GM23338 (cell line): ENCODE data around the gene NUMBL. TPM values are rescaled to one million over a fixed set of nuclear protein-coding genes. Genes with fewer than 3 reads are reported as not detected.

Experiments
- ATAC-seq: fragments of 200-7000 bp; cut with Tn5 transposase; 3 replicates; pipeline ENCODE4 v1.9.1; 2020
- DNase-seq: peaks from one replicate; pipeline ENCODE4 v3.0.0-alpha.2; 2015; ENCODE audit warnings: low spot score
- H2AFZ ChIP-seq: fragments of 200-600 bp; sonication (generic); 2 replicates; pipeline ENCODE4 v1.8.0; 2016; ENCODE audit warnings: antibody characterized with exemption, mild to moderate bottlenecking, moderate library complexity
- H3F3A ChIP-seq: fragments of 200-600 bp; sonication (generic); replicated peaks from 2 replicates; pipeline ENCODE4 v1.8.0; 2017; ENCODE audit warnings: antibody characterized with exemption, mixed run types, low read depth
- H3K27ac ChIP-seq: fragments of 200-600 bp; sonication (generic); 2 replicates; pipeline ENCODE4 v1.6.1; 2016; ENCODE audit warnings: low read depth
- H3K27me3 ChIP-seq: fragments of 200-600 bp; sonication (generic); 2 replicates; pipeline ENCODE4 v1.8.0; 2016; ENCODE audit warnings: mild to moderate bottlenecking, mixed run types, moderate library complexity; ENCODE audit not compliant: insufficient read depth
- H3K36me3 ChIP-seq: fragments of 200-600 bp; sonication (generic); 2 replicates; pipeline ENCODE4 v1.8.0; 2016; ENCODE audit warnings: mild to moderate bottlenecking; ENCODE audit not compliant: insufficient read depth
- H3K4me1 ChIP-seq: fragments of 200-600 bp; sonication (generic); 2 replicates; pipeline ENCODE4 v1.8.0; 2016; ENCODE audit warnings: mild to moderate bottlenecking, moderate library complexity; ENCODE audit not compliant: insufficient read depth
- H3K4me2 ChIP-seq: fragments of 200-600 bp; sonication (generic); 2 replicates; pipeline ENCODE4 v1.7.1; 2017; ENCODE audit warnings: mixed run types
- H3K4me3 ChIP-seq: fragments of 200-600 bp; sonication (generic); 2 replicates; pipeline ENCODE4 v1.6.1; 2016; ENCODE audit warnings: mixed run types
- H3K79me2 ChIP-seq: fragments of 200-600 bp; sonication (generic); replicated peaks from 2 replicates; pipeline ENCODE4 v1.8.0; 2017; ENCODE audit warnings: mild to moderate bottlenecking; ENCODE audit not compliant: insufficient read depth
- H3K9me2 ChIP-seq: fragments of 200-600 bp; sonication (generic); 2 replicates; pipeline ENCODE4 v1.8.0; 2017; ENCODE audit not compliant: insufficient read depth
- H4K20me1 ChIP-seq: fragments of 200-600 bp; sonication (generic); replicated peaks from 2 replicates; pipeline ENCODE4 v1.8.0; 2017; ENCODE audit warnings: mild to moderate bottlenecking; ENCODE audit not compliant: insufficient read depth
- H3K27ac Mint-ChIP-seq: 2 replicates; pipeline ENCODE4 v1.8.0; 2020; ENCODE audit warnings: inconsistent platforms, mild to moderate bottlenecking, moderate library complexity, mixed read lengths
- H3K27me3 Mint-ChIP-seq: 3 replicates; pipeline ENCODE4 v1.8.0; 2022; ENCODE audit warnings: low read depth, mild to moderate bottlenecking, moderate library complexity, mixed read lengths, inconsistent platforms; ENCODE audit not compliant: insufficient read depth, poor library complexity
- H3K36me3 Mint-ChIP-seq: 3 replicates; pipeline ENCODE4 v1.8.0; 2021; ENCODE audit warnings: low read depth, mild to moderate bottlenecking, inconsistent platforms, moderate library complexity, mixed read lengths
- H3K4me1 Mint-ChIP-seq: 3 replicates; pipeline ENCODE4 v1.8.0; 2020; ENCODE audit warnings: mild to moderate bottlenecking, inconsistent platforms, mixed read lengths
- H3K4me3 Mint-ChIP-seq: 3 replicates; pipeline ENCODE4 v1.8.0; 2021; ENCODE audit warnings: moderate library complexity, mild to moderate bottlenecking, inconsistent platforms, mixed read lengths
- H3K9me3 Mint-ChIP-seq: 3 replicates; pipeline ENCODE4 v1.8.0; 2020; ENCODE audit warnings: moderate library complexity, mild to moderate bottlenecking, inconsistent platforms, mixed read lengths
- CREB1 ChIP-seq: fragments of 250-450 bp; sonication (Bioruptor Pico); IDR thresholded peaks from 2 replicates; pipeline ENCODE4 v1.5.0; 2020; ENCODE audit warnings: low read depth, mild to moderate bottlenecking, moderate library complexity
- CTCF ChIP-seq, 2 experiments: fragments of 200-600 bp in 1 of 2; sonication (generic) in 1 of 2; conservative IDR thresholded peaks; 2 replicates each; pipeline versions ENCODE4 v1.5.1 to v1.6.1; 2016 to 2017; ENCODE audit warnings: antibody characterized with exemption in 2 of 2, low read depth in 2 of 2, mild to moderate bottlenecking in 2 of 2, moderate library complexity in 1 of 2
- EZH2 ChIP-seq: fragments of 200-600 bp; sonication (generic); IDR thresholded peaks from one replicate; pipeline ENCODE4 v1.8.0; 2017; ENCODE audit warnings: antibody characterized with exemption, mild to moderate bottlenecking, low read depth; ENCODE audit not compliant: unreplicated experiment
- STAT1 ChIP-seq: IDR thresholded peaks from one replicate; pipeline ENCODE4 v1.6.1; 2016; ENCODE audit warnings: antibody characterized with exemption; ENCODE audit not compliant: unreplicated experiment
- ZNF114 ChIP-seq: fragments of 250-450 bp; sonication (Bioruptor Pico); IDR thresholded peaks from 2 replicates; pipeline ENCODE4 v1.5.0; 2020; ENCODE audit warnings: mild to moderate bottlenecking, moderate library complexity
- polyA plus RNA-seq: library from polyadenylated mRNA; unstranded; fragments of >200 nt; fragmentation: Nextera tagmentation; extraction: Ambion mirVana; gene quantifications from 2 replicates; pipeline ENCODE4 v1.2.1, GENCODE V29; 2016
- total RNA-seq: library from RNA; depleted of rRNA; stranded (reverse); fragments of >200 nt; shearing (Covaris generic); gene quantifications from 2 replicates; pipeline ENCODE4 v1.2.3, GENCODE V29; 2014
- TF ChIP-seq, protein P1 (sequence below): fragments of 250-450 bp; sonication (Bioruptor Pico); IDR thresholded peaks from 2 replicates; pipeline ENCODE4 v1.5.0; 2020; ENCODE audit warnings: mild to moderate bottlenecking, moderate library complexity
- TF ChIP-seq, protein P2 (sequence below): IDR thresholded peaks from one replicate; pipeline ENCODE4 v1.6.1; 2018; ENCODE audit warnings: antibody characterized with exemption; ENCODE audit not compliant: unreplicated experiment

The NUMBL gene
- total and polyA plus RNA-seq, 2 experiments from 2014 or later: 8.5 to 28.5 TPM

DNA sequence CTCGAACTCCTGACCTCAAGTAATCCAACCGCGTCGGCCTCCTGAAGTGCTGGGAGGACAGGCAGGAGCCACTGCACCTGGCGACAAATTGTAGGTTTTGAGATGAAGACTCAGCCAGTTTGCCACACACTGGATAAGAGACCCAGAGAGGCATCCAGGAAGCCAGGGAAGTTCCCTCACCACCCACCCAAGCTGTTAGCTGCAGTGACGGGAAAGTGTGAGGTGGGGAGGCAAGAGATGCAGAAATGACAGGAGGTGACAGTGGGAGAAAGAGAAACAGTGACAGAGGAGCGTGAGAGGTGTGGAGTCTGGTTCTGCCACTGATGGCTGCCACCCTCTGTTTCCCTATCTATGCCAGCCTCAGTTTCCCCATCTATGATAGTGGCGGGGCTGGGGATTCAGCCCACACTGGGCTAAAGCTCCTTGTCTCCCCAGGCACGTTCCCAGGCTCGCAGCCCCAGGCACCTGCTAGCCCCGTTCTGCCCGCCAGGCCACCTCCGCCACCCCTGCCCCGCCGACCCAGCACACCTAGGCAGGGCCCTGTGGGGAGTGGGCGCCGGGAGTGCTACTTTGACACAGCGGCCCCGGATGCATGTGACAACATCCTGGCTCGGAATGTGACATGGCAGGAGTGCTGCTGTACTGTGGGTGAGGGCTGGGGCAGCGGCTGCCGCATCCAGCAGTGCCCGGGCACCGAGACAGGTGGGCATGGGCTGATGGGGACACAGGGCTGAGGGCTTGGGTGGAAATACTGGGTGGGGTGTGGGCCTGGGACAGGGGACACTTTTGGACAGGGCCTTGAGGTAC is 68.3 kb downstream of the NUMBL start (continued):
- TF ChIP-seq, protein P1, sequence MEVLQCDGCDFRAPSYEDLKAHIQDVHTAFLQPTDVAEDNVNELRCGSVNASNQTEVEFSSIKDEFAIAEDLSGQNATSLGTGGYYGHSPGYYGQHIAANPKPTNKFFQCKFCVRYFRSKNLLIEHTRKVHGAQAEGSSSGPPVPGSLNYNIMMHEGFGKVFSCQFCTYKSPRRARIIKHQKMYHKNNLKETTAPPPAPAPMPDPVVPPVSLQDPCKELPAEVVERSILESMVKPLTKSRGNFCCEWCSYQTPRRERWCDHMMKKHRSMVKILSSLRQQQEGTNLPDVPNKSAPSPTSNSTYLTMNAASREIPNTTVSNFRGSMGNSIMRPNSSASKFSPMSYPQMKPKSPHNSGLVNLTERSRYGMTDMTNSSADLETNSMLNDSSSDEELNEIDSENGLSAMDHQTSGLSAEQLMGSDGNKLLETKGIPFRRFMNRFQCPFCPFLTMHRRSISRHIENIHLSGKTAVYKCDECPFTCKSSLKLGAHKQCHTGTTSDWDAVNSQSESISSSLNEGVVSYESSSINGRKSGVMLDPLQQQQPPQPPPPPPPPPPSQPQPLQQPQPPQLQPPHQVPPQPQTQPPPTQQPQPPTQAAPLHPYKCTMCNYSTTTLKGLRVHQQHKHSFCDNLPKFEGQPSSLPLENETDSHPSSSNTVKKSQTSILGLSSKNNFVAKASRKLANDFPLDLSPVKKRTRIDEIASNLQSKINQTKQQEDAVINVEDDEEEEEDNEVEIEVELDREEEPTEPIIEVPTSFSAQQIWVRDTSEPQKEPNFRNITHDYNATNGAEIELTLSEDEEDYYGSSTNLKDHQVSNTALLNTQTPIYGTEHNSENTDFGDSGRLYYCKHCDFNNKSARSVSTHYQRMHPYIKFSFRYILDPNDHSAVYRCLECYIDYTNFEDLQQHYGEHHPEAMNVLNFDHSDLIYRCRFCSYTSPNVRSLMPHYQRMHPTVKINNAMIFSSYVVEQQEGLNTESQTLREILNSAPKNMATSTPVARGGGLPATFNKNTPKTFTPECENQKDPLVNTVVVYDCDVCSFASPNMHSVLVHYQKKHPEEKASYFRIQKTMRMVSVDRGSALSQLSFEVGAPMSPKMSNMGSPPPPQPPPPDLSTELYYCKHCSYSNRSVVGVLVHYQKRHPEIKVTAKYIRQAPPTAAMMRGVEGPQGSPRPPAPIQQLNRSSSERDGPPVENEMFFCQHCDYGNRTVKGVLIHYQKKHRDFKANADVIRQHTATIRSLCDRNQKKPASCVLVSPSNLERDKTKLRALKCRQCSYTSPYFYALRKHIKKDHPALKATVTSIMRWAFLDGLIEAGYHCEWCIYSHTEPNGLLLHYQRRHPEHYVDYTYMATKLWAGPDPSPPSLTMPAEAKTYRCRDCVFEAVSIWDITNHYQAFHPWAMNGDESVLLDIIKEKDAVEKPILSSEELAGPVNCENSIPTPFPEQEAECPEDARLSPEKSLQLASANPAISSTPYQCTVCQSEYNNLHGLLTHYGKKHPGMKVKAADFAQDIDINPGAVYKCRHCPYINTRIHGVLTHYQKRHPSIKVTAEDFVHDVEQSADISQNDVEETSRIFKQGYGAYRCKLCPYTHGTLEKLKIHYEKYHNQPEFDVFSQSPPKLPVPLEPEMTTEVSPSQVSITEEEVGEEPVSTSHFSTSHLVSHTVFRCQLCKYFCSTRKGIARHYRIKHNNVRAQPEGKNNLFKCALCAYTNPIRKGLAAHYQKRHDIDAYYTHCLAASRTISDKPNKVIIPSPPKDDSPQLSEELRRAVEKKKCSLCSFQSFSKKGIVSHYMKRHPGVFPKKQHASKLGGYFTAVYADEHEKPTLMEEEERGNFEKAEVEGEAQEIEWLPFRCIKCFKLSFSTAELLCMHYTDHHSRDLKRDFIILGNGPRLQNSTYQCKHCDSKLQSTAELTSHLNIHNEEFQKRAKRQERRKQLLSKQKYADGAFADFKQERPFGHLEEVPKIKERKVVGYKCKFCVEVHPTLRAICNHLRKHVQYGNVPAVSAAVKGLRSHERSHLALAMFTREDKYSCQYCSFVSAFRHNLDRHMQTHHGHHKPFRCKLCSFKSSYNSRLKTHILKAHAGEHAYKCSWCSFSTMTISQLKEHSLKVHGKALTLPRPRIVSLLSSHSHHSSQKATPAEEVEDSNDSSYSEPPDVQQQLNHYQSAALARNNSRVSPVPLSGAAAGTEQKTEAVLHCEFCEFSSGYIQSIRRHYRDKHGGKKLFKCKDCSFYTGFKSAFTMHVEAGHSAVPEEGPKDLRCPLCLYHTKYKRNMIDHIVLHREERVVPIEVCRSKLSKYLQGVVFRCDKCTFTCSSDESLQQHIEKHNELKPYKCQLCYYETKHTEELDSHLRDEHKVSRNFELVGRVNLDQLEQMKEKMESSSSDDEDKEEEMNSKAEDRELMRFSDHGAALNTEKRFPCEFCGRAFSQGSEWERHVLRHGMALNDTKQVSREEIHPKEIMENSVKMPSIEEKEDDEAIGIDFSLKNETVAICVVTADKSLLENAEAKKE (CRISPR knock-in tag): no peak
- TF ChIP-seq EZH2 (no peak), STAT1 (no peak), ZNF114 (CRISPR knock-in tag) (no peak)

GRCh38 chr19:40621283-40621682 is 69.2 kb downstream of the NUMBL start:
- Histone ChIP-seq H3K27ac (no peak overlapping the region), H3K4me1 (peaks cover 11% of the 10 kb centered on the region), H3K27me3 (no peaks in the 10 kb centered on the region), H4K20me1 (peaks cover 5% of the 10 kb centered on the region), H3K79me2 (no peaks in the 10 kb centered on the region), H3K9me2 (no peaks in the 10 kb centered on the region), H3K4me3 (no peak overlapping the region), H3F3A (peaks cover 9% of the 10 kb centered on the region; the same call in 1 of the 2 replicates), H3K36me3 (peaks cover 12% of the 10 kb centered on the region; the same call in 1 of the 2 replicates), H3K4me2 (no peak overlapping the region), H2AFZ (no peak overlapping the region)
- peaks cover 40% of the 10 kb centered on the region for H3K36me3 Mint-ChIP-seq
- H3K9me3 Mint-ChIP-seq: no peaks in the 10 kb centered on the region; the same call in 2 of the 3 replicates
- H3K27ac Mint-ChIP-seq: no peak overlapping the region
- DNase-seq (no peak), ATAC-seq (no peak)
- no peak overlapping the region; the same call in 2 of the 3 replicates for H3K4me3 Mint-ChIP-seq
- H3K4me1 Mint-ChIP-seq: peaks cover 16% of the 10 kb centered on the region
- peaks cover 8% of the 10 kb centered on the region for H3K27me3 Mint-ChIP-seq
- TF ChIP-seq CREB1 (CRISPR knock-in tag): no peak
- TF ChIP-seq ZNF114 (CRISPR knock-in tag): no peak
- no peak for TF ChIP-seq CTCF (conservative IDR thresholded peaks at IDR 0.05; ENCODE audit: low read depth in 2 of 2)
- TF ChIP-seq, protein P2, sequence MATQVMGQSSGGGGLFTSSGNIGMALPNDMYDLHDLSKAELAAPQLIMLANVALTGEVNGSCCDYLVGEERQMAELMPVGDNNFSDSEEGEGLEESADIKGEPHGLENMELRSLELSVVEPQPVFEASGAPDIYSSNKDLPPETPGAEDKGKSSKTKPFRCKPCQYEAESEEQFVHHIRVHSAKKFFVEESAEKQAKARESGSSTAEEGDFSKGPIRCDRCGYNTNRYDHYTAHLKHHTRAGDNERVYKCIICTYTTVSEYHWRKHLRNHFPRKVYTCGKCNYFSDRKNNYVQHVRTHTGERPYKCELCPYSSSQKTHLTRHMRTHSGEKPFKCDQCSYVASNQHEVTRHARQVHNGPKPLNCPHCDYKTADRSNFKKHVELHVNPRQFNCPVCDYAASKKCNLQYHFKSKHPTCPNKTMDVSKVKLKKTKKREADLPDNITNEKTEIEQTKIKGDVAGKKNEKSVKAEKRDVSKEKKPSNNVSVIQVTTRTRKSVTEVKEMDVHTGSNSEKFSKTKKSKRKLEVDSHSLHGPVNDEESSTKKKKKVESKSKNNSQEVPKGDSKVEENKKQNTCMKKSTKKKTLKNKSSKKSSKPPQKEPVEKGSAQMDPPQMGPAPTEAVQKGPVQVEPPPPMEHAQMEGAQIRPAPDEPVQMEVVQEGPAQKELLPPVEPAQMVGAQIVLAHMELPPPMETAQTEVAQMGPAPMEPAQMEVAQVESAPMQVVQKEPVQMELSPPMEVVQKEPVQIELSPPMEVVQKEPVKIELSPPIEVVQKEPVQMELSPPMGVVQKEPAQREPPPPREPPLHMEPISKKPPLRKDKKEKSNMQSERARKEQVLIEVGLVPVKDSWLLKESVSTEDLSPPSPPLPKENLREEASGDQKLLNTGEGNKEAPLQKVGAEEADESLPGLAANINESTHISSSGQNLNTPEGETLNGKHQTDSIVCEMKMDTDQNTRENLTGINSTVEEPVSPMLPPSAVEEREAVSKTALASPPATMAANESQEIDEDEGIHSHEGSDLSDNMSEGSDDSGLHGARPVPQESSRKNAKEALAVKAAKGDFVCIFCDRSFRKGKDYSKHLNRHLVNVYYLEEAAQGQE: no peak
